22Rv1 (cell line): ENCODE measurements around the gene TMEM240.

ENCODE experiments used
- H3K27ac ChIP-seq: fragments of 450-650 bp; 2 replicates; pipeline ENCODE4 v1.5.1; 2017
- ZFX ChIP-seq: fragments of 450-650 bp; IDR thresholded peaks from 2 replicates; pipeline ENCODE4 v1.6.1; 2017; ENCODE audit warnings: antibody characterized with exemption, borderline replicate concordance
- TF ChIP-seq, protein P1 (sequence below): fragments of 450-650 bp; IDR thresholded peaks from 2 replicates; pipeline ENCODE4 v1.5.1; 2017; ENCODE audit warnings: mild to moderate bottlenecking

Gene TMEM240

DNA sequence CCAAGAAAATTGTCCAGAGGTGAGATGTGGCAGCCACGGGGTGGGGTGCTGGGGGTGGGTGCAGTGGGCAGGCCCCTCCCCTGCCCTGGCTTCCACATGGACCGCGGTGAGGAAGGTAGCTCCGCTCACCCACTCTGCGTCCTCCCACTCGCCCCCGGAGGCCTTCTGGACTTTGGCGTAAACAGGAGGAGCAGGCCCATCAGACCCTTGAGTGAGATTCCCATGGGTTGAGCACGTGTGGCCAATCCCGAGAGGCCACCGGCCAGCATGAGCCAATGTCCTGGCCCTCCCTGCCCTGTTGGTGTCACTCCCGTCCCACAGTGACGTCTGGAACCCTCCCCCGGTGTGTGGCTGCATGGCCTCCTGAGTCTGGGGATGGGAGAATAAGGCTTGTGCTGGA lies 8.2 kb upstream of the TMEM240 start:
- no peak overlapping the region for H3K27ac ChIP-seq
- TF ChIP-seq, protein P1, sequence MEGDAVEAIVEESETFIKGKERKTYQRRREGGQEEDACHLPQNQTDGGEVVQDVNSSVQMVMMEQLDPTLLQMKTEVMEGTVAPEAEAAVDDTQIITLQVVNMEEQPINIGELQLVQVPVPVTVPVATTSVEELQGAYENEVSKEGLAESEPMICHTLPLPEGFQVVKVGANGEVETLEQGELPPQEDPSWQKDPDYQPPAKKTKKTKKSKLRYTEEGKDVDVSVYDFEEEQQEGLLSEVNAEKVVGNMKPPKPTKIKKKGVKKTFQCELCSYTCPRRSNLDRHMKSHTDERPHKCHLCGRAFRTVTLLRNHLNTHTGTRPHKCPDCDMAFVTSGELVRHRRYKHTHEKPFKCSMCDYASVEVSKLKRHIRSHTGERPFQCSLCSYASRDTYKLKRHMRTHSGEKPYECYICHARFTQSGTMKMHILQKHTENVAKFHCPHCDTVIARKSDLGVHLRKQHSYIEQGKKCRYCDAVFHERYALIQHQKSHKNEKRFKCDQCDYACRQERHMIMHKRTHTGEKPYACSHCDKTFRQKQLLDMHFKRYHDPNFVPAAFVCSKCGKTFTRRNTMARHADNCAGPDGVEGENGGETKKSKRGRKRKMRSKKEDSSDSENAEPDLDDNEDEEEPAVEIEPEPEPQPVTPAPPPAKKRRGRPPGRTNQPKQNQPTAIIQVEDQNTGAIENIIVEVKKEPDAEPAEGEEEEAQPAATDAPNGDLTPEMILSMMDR: no peak
- no peak for TF ChIP-seq ZFX

DNA sequence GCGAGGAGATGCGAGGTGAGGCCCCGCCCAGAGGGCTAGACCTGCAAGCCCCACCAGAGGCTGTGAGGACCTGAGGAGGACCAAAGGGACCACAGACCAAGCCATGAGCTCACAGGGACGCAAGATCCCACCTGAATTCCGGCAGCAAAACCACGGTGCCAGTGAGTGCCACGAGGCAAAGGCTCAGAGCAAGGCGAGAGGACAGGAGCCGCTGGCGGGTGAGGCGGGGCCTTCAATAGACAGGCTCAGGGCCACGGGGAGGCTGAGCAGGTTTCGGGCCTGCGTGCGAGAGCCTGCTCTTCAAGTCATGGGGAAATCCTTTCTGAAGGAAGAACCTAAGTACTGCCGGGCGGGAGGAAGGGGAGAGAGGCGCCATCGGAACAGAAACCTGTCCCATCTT lies 7.1 kb upstream of the TMEM240 start:
- no peak for TF ChIP-seq ZFX
- TF ChIP-seq, protein P1: no peak
- no peak overlapping the region for H3K27ac ChIP-seq

DNA sequence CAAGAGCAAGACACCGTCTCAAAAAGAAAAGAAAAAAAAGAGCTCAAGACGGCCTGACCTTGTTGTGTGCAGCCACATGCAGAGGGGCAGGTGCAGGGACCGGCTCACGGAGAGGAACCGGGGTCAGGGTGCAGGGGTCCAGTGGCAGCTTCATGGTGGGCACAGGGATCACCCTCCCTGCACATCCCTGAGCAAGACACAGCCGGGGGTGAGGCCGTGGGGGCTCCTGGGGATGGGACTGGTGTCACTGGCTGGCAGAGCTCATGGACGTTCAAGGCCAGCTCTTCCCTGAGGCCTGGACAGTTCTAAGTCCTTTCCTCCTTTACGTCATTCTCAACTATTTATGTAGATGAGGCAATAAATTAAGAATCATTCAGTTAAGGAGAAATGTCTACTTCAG lies 6.6 kb upstream of the TMEM240 start:
- TF ChIP-seq, protein P1: no peak
- TF ChIP-seq ZFX: no peak
- H3K27ac ChIP-seq: no peak overlapping the region

DNA sequence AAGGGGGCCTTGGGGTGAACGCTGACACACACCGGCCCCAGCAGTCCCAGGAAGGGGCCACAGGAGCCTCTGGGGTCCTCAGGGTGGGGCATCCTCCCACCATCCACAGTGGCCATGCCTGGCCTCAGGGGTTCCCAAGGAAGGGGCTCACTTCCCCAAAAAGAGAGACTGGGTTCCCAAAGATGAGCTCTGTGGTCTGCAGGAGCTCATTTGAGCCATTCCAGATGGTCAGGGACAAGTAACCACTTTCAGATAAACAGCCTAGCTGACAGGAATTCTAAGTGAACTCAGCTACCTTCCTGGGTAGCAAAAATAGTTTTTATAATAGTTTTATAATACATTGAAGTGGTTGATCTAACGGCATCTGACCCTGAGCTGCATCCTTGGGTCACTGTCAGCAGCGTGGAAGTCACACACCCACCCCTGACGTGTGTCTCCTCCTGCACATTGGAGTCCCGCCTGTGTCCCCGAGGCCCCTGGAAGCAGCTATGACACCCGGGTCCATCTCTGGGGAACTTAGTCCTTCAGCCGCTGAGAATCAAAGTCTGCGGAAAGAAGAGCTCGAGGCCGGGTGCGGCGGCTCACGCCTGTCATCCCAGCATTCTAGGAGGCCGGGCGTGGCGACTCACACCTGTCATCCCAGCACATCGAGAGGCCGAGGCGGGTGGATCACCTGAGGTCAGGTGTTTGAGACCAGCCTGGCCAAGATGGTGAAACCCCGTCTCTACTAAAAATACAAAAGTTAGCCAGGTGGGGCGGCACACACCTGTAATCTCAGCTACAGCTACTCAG lies 5.7 kb upstream of the TMEM240 start:
- no peak for TF ChIP-seq ZFX
- TF ChIP-seq, protein P1: no peak

DNA sequence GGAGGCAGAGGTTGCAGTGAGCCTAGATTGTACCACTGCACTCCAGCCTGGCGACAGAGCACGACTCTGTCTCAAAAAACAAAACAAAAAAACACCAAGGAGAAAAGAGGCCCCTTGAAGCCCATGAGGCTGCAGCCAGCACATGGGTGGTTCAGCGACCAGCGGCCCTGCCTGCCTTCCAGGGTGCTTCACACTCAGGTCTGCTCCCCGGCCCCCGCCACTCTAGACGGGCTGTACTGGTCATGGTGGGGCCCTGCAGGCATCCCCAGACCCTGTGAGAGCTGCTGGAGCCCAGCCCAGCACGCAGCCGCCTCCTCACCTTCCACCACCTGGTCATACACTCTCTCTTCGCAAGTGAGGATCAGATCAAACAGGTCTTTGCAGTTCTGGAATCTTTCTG lies 4.1 kb upstream of the TMEM240 start:
- no peak for TF ChIP-seq ZFX
- TF ChIP-seq, protein P1: no peak
- peak overlapping the region; percentile 34; the same call in 1 of the 2 replicates for H3K27ac ChIP-seq

More for the DNA sequence above, 5.7 kb upstream of the TMEM240 start:
- H3K27ac ChIP-seq: peak overlapping the region; percentile 34; the same call in 1 of the 2 replicates

DNA sequence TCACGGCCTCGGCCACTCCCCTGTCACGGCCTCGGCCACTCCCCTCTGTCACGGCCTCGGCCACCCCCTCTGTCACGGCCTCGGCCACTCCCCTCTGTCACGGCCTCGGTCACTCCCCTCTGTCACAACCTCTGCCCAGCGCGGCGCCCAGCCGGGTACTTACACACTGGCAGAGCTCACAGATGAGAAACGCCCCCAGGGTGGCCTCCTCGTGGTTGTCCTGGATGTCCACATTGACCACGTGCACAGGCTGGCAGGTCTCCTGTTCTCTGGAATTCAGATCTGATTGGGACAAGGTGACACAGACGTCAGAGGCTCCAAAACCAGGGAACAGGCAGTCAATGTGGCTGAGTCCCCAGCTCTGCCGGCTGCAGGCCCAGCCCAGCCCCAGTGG lies 3.3 kb upstream of the TMEM240 start:
- peak overlapping the region; percentile 34 for H3K27ac ChIP-seq
- TF ChIP-seq ZFX: no peak
- TF ChIP-seq, protein P1: no peak
